Measurements from ENCODE around the gene AHDC1.

Gene AHDC1

DNA sequence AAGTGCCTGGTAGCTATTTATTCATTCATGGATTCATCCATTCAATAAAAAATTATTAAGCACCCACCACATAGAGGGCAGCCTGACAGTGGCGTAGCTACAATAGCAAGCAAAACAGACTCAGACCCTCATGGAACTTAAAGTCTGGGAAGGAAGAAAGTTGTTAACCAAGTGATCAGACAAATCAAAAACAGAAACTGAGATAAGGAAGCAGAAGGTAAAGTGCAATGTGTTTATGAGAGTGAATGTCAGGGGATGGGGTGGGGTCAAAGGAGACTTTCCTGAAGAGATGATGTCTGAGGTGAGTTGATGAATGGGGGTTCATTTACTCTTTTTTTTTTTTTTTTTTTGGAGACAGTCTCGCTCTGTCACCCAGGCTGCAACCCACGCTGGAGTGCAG, 111.1 kb downstream of the AHDC1 start:
- Histone ChIP-seq H3K56ac (ENCODE audit: low read length) (no peak overlapping the region), H3K27ac (ENCODE audit: low read depth, low read length) (no peak overlapping the region), H3K9ac (ENCODE audit: low read length) (no peak overlapping the region), H3K4me2 (ENCODE audit: low read length) (no peak overlapping the region), H2AK5ac (ENCODE audit: low read length) (no peak overlapping the region), H2BK120ac (ENCODE audit: low read depth, low read length) (no peak overlapping the region), H3K79me2 (ENCODE audit: control insufficient read depth, insufficient read depth, low read length) (peaks cover 19% of the 10 kb centered on the region), H3K79me1 (ENCODE audit: low read length) (peaks cover 3% of the 10 kb centered on the region), H3K27me3 (ENCODE audit: insufficient read depth, low read length, poor library complexity) (no peaks in the 10 kb centered on the region), H3K18ac (ENCODE audit: low read length) (no peak overlapping the region), H2BK5ac (ENCODE audit: low read length) (no peak overlapping the region), H2BK15ac (replicated peaks; ENCODE audit: low read depth) (no peak overlapping the region), H4K5ac (ENCODE audit: low read length) (no peak overlapping the region), H3K4ac (ENCODE audit: low read depth, low read length) (no peak overlapping the region), H4K8ac (ENCODE audit: low read depth, low read length) (no peak overlapping the region), H3K4me3 (ENCODE audit: low read length) (no peak overlapping the region), H3K23ac (ENCODE audit: low read length) (no peak overlapping the region), H3K36me3 (ENCODE audit: control insufficient read depth, insufficient read depth, low read length) (no peaks in the 10 kb centered on the region), H3K4me1 (ENCODE audit: control insufficient read depth, low read depth, low read length) (peaks cover 5% of the 10 kb centered on the region)
- DNase-seq = no peak
- WGBS (ENCODE audit: extremely low coverage, insufficient coverage, low lambda C conversion rate) = no CpG with 5 or more reads among the region's 3 CpGs

DNA sequence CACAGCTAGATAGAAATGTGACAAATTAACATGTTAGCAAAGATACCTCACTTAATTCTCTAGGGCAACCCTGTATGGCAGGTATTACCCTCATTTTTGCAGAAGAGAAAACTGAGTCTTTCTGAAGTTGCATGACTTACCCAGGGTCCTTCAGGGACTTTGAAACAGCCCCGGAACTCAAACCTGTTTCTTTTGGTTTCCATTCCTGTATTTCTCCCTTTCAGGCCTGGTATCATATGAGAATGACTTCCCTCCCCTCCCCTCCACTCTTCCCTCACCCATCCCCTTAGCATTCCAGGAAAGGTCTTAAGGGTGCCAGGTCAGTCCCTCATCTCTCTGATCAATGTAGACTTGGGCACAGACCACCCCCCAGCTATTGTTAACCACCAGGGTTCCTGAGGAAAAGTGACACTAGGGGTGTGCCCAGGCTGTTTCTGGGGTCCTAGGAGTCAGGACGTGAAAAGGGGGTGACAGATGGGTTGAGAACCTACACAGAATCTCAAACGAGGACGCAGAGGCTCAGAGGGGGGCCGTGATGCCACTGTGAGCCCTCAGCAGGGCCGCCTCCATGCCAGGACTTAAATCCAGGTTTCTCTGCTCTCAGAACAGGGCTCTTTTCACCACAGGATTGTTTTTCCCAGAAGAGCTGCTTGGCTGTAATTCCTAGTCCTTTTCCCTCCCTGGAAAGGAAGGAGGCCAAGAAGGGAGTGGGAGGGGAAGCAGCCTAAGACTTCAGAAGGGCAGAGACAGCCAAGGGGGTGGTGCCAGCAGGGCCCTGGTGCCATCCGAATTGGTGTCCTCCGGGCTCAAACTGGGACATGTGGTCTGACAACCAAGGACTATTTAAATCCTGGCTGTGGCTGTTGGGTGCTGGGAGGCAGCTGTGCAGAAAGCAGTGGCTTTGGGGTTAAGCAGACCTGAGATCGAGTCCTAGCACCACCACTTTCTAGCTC, 111.9 kb downstream of the AHDC1 start:
- Histone ChIP-seq H2AK5ac (ENCODE audit: low read length) (peak overlapping the region; percentile 88), H3K18ac (ENCODE audit: low read length) (no peak overlapping the region), H3K4me1 (ENCODE audit: control insufficient read depth, low read depth, low read length) (peaks cover 5% of the 10 kb centered on the region), H3K4ac (ENCODE audit: low read depth, low read length) (no peak overlapping the region), H3K27ac (ENCODE audit: low read depth, low read length) (no peak overlapping the region), H2BK120ac (ENCODE audit: low read depth, low read length) (no peak overlapping the region), H3K27me3 (ENCODE audit: insufficient read depth, low read length, poor library complexity) (no peaks in the 10 kb centered on the region), H3K4me3 (ENCODE audit: low read length) (no peak overlapping the region), H3K23ac (ENCODE audit: low read length) (no peak overlapping the region), H2BK5ac (ENCODE audit: low read length) (no peak overlapping the region), H2BK15ac (replicated peaks; ENCODE audit: low read depth) (no peak overlapping the region), H3K4me2 (ENCODE audit: low read length) (no peak overlapping the region), H3K79me2 (ENCODE audit: control insufficient read depth, insufficient read depth, low read length) (peaks cover 20% of the 10 kb centered on the region), H3K79me1 (ENCODE audit: low read length) (peaks cover 3% of the 10 kb centered on the region), H4K8ac (ENCODE audit: low read depth, low read length) (no peak overlapping the region), H3K9ac (ENCODE audit: low read length) (no peak overlapping the region), H4K5ac (ENCODE audit: low read length) (no peak overlapping the region), H3K36me3 (ENCODE audit: control insufficient read depth, insufficient read depth, low read length) (no peaks in the 10 kb centered on the region), H3K56ac (ENCODE audit: low read length) (peak overlapping the region; percentile 42)
- no peak for DNase-seq
- WGBS (ENCODE audit: extremely low coverage, insufficient coverage, low lambda C conversion rate) = no CpG with 5 or more reads among the region's 9 CpGs

DNA sequence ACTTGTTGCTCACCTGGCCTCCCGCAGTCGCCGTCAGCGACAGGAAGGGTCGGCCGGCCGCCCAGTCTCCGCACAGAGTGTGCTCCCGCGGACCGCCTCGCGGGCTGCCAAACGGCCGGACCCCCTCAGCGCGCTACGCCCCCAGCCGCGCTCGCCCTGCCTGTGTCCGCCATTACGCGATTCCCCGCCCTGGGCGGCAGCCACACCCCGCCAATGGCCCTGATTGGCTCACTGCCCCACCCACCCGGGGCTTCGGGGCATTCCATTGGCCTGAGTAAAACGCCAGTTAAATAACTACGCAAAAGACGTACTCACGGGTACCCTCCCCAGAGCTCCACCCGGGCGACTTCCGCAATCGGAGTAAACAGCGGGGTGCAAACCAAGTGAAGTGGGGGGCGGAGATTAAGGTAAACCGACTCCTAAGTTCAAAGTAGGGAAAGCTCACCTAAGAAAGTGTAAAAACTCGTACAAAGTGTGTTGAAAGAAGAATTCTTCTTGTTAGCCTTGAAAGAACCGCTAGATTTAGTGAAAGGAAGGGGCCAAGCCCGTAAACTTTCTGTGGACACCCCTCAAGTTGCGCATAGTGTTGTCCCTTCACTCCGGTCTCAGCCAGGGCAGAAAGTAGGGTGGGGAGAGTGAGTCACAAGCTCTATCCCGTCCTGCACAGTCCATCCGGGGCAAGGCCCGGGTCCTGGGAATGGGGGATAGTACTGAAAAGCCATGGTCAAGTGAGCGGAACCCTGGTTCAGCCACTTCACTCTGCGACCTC, 113.8 kb downstream of the AHDC1 start, which contains the start of gene WASF2:
Gene WASF2, minus strand, starts transcription at position 195 of the 769 bp plus-strand sequence. CDS start 61,277 bp downstream, outside the sequence.
- H2BK120ac ChIP-seq (ENCODE audit: low read depth, low read length) = peak within 1 kb of the TSS; percentile 52
- H3K27me3 ChIP-seq (ENCODE audit: insufficient read depth, low read length, poor library complexity) = no peaks in the 10 kb centered on the region
- peak within 1 kb of the TSS; percentile 85 for H2BK5ac ChIP-seq (ENCODE audit: low read length)
- H4K5ac ChIP-seq (ENCODE audit: low read length) = peak within 1 kb of the TSS; percentile 77
- peak within 1 kb of the TSS; percentile 95 for H3K4me2 ChIP-seq (ENCODE audit: low read length)
- no peaks in the 10 kb centered on the region for H3K36me3 ChIP-seq (ENCODE audit: control insufficient read depth, insufficient read depth, low read length)
- no peak within 1 kb of the TSS for H2BK15ac ChIP-seq (replicated peaks; ENCODE audit: low read depth)
- peak within 1 kb of the TSS; percentile 96 for H3K18ac ChIP-seq (ENCODE audit: low read length)
- peak within 1 kb of the TSS; percentile 72 for H3K27ac ChIP-seq (ENCODE audit: low read depth, low read length)
- peak within 1 kb of the TSS; percentile 94 for H2AK5ac ChIP-seq (ENCODE audit: low read length)
- peak; percentile 98 for DNase-seq
- H3K79me1 ChIP-seq (ENCODE audit: low read length) = peaks cover 3% of the 10 kb centered on the region
- peaks cover 5% of the 10 kb centered on the region for H3K4me1 ChIP-seq (ENCODE audit: control insufficient read depth, low read depth, low read length)
- H4K8ac ChIP-seq (ENCODE audit: low read depth, low read length) = peak within 1 kb of the TSS; percentile 68
- peak within 1 kb of the TSS; percentile 98 for H3K9ac ChIP-seq (ENCODE audit: low read length)
- H3K23ac ChIP-seq (ENCODE audit: low read length) = no peak within 1 kb of the TSS
- H3K56ac ChIP-seq (ENCODE audit: low read length) = peak within 1 kb of the TSS; percentile 91
- H3K79me2 ChIP-seq (ENCODE audit: control insufficient read depth, insufficient read depth, low read length) = peaks cover 23% of the 10 kb centered on the region
- WGBS (ENCODE audit: extremely low coverage, insufficient coverage, low lambda C conversion rate) = no CpG with 5 or more reads among the region's 50 CpGs
- peak within 1 kb of the TSS; percentile 99 for H3K4me3 ChIP-seq (ENCODE audit: low read length)
- H3K4ac ChIP-seq (ENCODE audit: low read depth, low read length) = peak within 1 kb of the TSS; percentile 92

DNA sequence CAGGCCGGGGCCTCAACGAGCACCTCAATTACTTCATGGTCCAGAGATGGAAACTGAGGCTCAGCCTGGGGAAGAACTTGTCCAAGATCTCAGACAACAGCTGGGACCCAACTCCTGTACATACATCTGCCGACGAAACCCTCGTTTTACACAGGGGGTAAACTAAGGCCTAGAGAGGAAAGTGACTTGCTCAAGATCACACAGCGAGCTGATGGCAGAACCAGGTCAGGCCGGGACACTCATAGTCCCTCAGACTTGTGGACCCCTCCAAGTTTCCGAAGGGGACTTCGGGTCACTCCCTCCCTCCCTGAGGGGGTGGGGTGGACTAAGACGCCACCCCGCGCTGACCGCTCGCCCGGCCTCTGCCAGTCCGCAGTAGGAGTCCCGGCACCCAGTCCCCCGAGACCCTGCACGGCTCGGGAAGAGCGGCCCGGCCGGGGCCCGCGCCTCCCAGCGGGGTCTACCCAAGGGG, 114.4 kb downstream of the AHDC1 start:
- peak overlapping the region; percentile 94 for H2AK5ac ChIP-seq (ENCODE audit: low read length)
- H3K79me1 ChIP-seq (ENCODE audit: low read length) = peaks cover 3% of the 10 kb centered on the region
- H3K27ac ChIP-seq (ENCODE audit: low read depth, low read length) = peak overlapping the region; percentile 72
- no peak overlapping the region for H3K23ac ChIP-seq (ENCODE audit: low read length)
- H4K5ac ChIP-seq (ENCODE audit: low read length) = no peak overlapping the region
- H3K36me3 ChIP-seq (ENCODE audit: control insufficient read depth, insufficient read depth, low read length) = no peaks in the 10 kb centered on the region
- no CpG with 5 or more reads among the region's 26 CpGs for WGBS (ENCODE audit: extremely low coverage, insufficient coverage, low lambda C conversion rate)
- H3K56ac ChIP-seq (ENCODE audit: low read length) = peak overlapping the region; percentile 81
- H3K9ac ChIP-seq (ENCODE audit: low read length) = peak overlapping the region; percentile 98
- H2BK120ac ChIP-seq (ENCODE audit: low read depth, low read length) = peak overlapping the region; percentile 52
- peak overlapping the region; percentile 68 for H4K8ac ChIP-seq (ENCODE audit: low read depth, low read length)
- peaks cover 25% of the 10 kb centered on the region for H3K79me2 ChIP-seq (ENCODE audit: control insufficient read depth, insufficient read depth, low read length)
- no peak overlapping the region for H2BK15ac ChIP-seq (replicated peaks; ENCODE audit: low read depth)
- peak overlapping the region; percentile 99 for H3K4me3 ChIP-seq (ENCODE audit: low read length)
- H3K4ac ChIP-seq (ENCODE audit: low read depth, low read length) = peak overlapping the region; percentile 92
- peak; percentile 67 for DNase-seq
- peak overlapping the region; percentile 7 for H2BK5ac ChIP-seq (ENCODE audit: low read length)
- H3K18ac ChIP-seq (ENCODE audit: low read length) = peak overlapping the region; percentile 96
- peaks cover 5% of the 10 kb centered on the region for H3K4me1 ChIP-seq (ENCODE audit: control insufficient read depth, low read depth, low read length)
- H3K4me2 ChIP-seq (ENCODE audit: low read length) = peak overlapping the region; percentile 95
- H3K27me3 ChIP-seq (ENCODE audit: insufficient read depth, low read length, poor library complexity) = no peaks in the 10 kb centered on the region

DNA sequence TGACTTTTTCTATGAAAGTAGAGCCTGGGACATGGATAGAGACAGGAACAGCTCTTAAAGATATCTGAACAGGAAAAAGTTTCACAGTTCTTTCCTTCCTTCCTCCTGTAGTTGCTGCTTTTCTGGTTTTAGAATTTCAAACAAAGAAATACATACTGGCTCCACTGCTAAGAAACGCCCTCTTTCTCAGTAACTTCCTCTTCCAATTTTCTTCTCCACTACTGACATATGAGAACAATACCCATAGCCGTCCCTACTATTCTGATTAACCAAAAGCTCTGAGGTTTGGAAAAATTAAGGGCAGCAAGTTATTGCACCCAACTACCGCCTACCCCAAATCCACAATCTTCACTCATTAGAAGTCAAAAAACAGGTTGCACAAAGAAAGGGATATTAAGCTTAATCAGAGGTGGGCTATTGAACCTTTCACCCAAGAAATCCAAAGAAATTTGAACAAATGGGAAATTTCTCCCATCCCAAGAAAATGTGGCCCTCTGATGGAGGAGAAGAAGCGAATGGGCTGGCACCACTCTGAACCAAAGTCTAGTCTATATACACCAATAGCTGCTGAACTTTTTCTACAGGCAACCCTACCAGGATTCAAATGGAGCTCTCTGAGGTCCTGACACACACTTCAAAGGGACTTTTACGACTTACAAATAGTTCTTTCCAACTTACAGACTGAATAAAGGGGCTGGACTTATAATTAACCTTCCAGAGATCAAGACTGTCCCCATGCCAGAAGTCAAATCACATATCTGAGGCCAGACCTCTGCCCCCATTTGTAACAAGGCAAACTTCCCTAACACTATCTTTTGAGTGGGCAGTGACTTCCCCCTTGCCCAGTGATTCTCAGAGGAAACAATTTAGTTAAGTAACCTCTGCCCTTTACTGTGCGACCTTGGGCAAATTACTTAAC, 115.7 kb downstream of the AHDC1 start:
- no peak overlapping the region for H2BK5ac ChIP-seq (ENCODE audit: low read length)
- no peak overlapping the region for H3K4me3 ChIP-seq (ENCODE audit: low read length)
- no peak overlapping the region for H4K8ac ChIP-seq (ENCODE audit: low read depth, low read length)
- no peak overlapping the region for H2AK5ac ChIP-seq (ENCODE audit: low read length)
- peaks cover 5% of the 10 kb centered on the region for H3K4me1 ChIP-seq (ENCODE audit: control insufficient read depth, low read depth, low read length)
- H3K27ac ChIP-seq (ENCODE audit: low read depth, low read length) = peak overlapping the region; percentile 32
- peak overlapping the region; percentile 52 for H3K9ac ChIP-seq (ENCODE audit: low read length)
- no peak overlapping the region for H2BK120ac ChIP-seq (ENCODE audit: low read depth, low read length)
- no peaks in the 10 kb centered on the region for H3K36me3 ChIP-seq (ENCODE audit: control insufficient read depth, insufficient read depth, low read length)
- no peak overlapping the region for H2BK15ac ChIP-seq (replicated peaks; ENCODE audit: low read depth)
- DNase-seq = peak; percentile 54
- no peak overlapping the region for H3K4ac ChIP-seq (ENCODE audit: low read depth, low read length)
- H3K4me2 ChIP-seq (ENCODE audit: low read length) = peak overlapping the region; percentile 50
- H3K18ac ChIP-seq (ENCODE audit: low read length) = no peak overlapping the region
- peaks cover 34% of the 10 kb centered on the region for H3K79me2 ChIP-seq (ENCODE audit: control insufficient read depth, insufficient read depth, low read length)
- H3K27me3 ChIP-seq (ENCODE audit: insufficient read depth, low read length, poor library complexity) = no peaks in the 10 kb centered on the region
- H4K5ac ChIP-seq (ENCODE audit: low read length) = no peak overlapping the region
- no CpG with 5 or more reads among the region's 6 CpGs for WGBS (ENCODE audit: extremely low coverage, insufficient coverage, low lambda C conversion rate)
- H3K79me1 ChIP-seq (ENCODE audit: low read length) = peaks cover 7% of the 10 kb centered on the region
- no peak overlapping the region for H3K23ac ChIP-seq (ENCODE audit: low read length)
- peak overlapping the region; percentile 43 for H3K56ac ChIP-seq (ENCODE audit: low read length)

Measured in mesendoderm (in vitro differentiated cells).